WTC11 (cell line): ENCODE data around the gene PTPRF. TPM values are rescaled to one million over a fixed set of nuclear protein-coding genes. Genes with fewer than 3 reads are reported as not detected.

Experiments
- ATAC-seq: fragments of 200-7000 bp; cut with Tn5 transposase; 2 replicates; pipeline ENCODE4 v1.10.0; 2021; ENCODE audit warnings: mild to moderate bottlenecking, moderate library complexity
- CTCF ChIA-PET: fragments of 300-600 bp; sonication (Branson Sonifier 250); formaldehyde crosslinking; loops from one replicate; lab custom pipeline; 2021; ENCODE audit warnings: antibody characterized with exemption; lab: Charles Lee
- POLR2A ChIA-PET: fragments of 350-600 bp; sonication (Branson Sonifier 250); formaldehyde crosslinking; loops from one replicate; lab custom pipeline; 2021; ENCODE audit warnings: antibody characterized with exemption; lab: Charles Lee
- DNase-seq: peaks from one replicate; pipeline ENCODE4 v3.0.0; 2021; ENCODE audit warnings: low spot score
- H3K27ac Mint-ChIP-seq: 2 replicates; pipeline ENCODE4 v1.8.0; 2021; ENCODE audit warnings: mixed read lengths
- H3K27me3 Mint-ChIP-seq: 2 replicates; pipeline ENCODE4 v1.8.0; 2021; ENCODE audit warnings: low read depth, mild to moderate bottlenecking, moderate library complexity, mixed read lengths
- H3K36me3 Mint-ChIP-seq: 2 replicates; pipeline ENCODE4 v1.8.0; 2021; ENCODE audit warnings: mixed read lengths
- H3K4me1 Mint-ChIP-seq: 2 replicates; pipeline ENCODE4 v1.8.0; 2022; ENCODE audit warnings: mixed read lengths
- H3K4me3 Mint-ChIP-seq: 2 replicates; pipeline ENCODE4 v1.8.0; 2021; ENCODE audit warnings: mild to moderate bottlenecking, moderate library complexity, mixed read lengths
- H3K9me3 Mint-ChIP-seq: 2 replicates; pipeline ENCODE4 v1.8.0; 2021; ENCODE audit warnings: mixed read lengths
- E2F4 ChIP-seq: sonication (generic); formaldehyde crosslinking; IDR thresholded peaks from 2 replicates; pipeline ENCODE4 v1.8.1; 2022; ENCODE audit warnings: low read depth, mild to moderate bottlenecking, moderate library complexity, missing genetic modification reagents, borderline replicate concordance
- E2F5 ChIP-seq: sonication (generic); formaldehyde crosslinking; IDR thresholded peaks from 2 replicates; pipeline ENCODE4 v1.8.1; 2022; ENCODE audit warnings: mild to moderate bottlenecking, moderate library complexity, missing genetic modification reagents
- EMX1 ChIP-seq: fragments of 250-450 bp; sonication (Bioruptor Pico); IDR thresholded peaks from 2 replicates; pipeline ENCODE4 v1.8.0; 2021; ENCODE audit warnings: mild to moderate bottlenecking
- HMGXB4 ChIP-seq: sonication (generic); formaldehyde crosslinking; IDR thresholded peaks from 2 replicates; pipeline ENCODE4 v1.8.1; 2023; ENCODE audit warnings: mild to moderate bottlenecking, moderate library complexity, missing genetic modification reagents
- JUN ChIP-seq: sonication (generic); formaldehyde crosslinking; IDR thresholded peaks from 2 replicates; pipeline ENCODE4 v1.8.0; 2023; ENCODE audit warnings: mild to moderate bottlenecking, missing genetic modification reagents
- MLX ChIP-seq: sonication (generic); formaldehyde crosslinking; IDR thresholded peaks from 2 replicates; pipeline ENCODE4 v1.8.1; 2023; ENCODE audit warnings: mild to moderate bottlenecking, missing genetic modification reagents, moderate library complexity
- NFATC4 ChIP-seq: fragments of 250-450 bp; sonication (Bioruptor Pico); IDR thresholded peaks from 2 replicates; pipeline ENCODE4 v1.9.0; 2021; ENCODE audit warnings: mild to moderate bottlenecking
- NR1H2 ChIP-seq: sonication (generic); formaldehyde crosslinking; IDR thresholded peaks from 2 replicates; pipeline ENCODE4 v1.9.0; 2021; ENCODE audit warnings: mild to moderate bottlenecking, moderate library complexity, missing genetic modification reagents
- TEAD1 ChIP-seq: sonication (generic); formaldehyde crosslinking; IDR thresholded peaks from 2 replicates; pipeline ENCODE4 v1.8.0; 2022; ENCODE audit warnings: mild to moderate bottlenecking, missing genetic modification reagents
- ZNF532 ChIP-seq: fragments of 250-450 bp; sonication (Bioruptor Pico); IDR thresholded peaks from 2 replicates; pipeline ENCODE4 v1.9.0; 2021; ENCODE audit warnings: mild to moderate bottlenecking, borderline replicate concordance
- ZNF671 ChIP-seq: fragments of 250-450 bp; sonication (Bioruptor Pico); IDR thresholded peaks from 2 replicates; pipeline ENCODE4 v1.8.0; 2021; ENCODE audit warnings: mild to moderate bottlenecking
- total RNA-seq: library from RNA; stranded (reverse); gene quantifications from 3 replicates; pipeline ENCODE4 v1.2.3, GENCODE V29; 2021
- TF ChIP-seq, protein P1 (sequence below): sonication (generic); formaldehyde crosslinking; IDR thresholded peaks from 2 replicates; pipeline ENCODE4 v1.8.0; 2022; ENCODE audit warnings: mild to moderate bottlenecking, missing genetic modification reagents
- TF ChIP-seq, protein P2 (sequence below): sonication (generic); formaldehyde crosslinking; IDR thresholded peaks from 2 replicates; pipeline ENCODE4 v1.8.1; 2022; ENCODE audit warnings: missing genetic modification reagents, borderline replicate concordance

The PTPRF gene
- total RNA-seq, 1 experiment from 2014 or later, result 248 TPM

DNA sequence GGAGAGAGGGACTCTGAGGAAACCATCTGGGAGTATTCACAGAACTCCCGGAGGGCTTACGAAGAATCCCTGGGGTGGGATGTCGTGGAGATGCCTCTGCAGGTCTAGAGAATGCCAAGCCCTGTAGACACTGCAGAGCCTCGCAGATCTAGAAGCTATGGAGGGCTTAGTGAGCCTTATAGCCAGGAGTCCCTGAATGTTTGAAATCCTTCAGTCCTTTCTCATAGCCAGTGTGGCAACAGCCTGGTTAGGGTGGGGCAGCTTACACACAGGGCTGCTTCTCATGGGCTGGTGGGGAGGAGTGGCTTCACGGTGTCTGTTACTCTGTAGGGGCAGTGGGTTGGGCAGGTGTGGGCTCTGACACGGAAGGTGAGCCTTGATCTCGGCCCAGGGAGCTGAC lies 75.1 kb downstream of the PTPRF start (continued):
- TF ChIP-seq ZNF532 (CRISPR knock-in tag) (no peak), MLX (CRISPR knock-in tag) (no peak), HMGXB4 (CRISPR knock-in tag) (no peak), NFATC4 (CRISPR knock-in tag) (no peak), E2F4 (CRISPR knock-in tag) (no peak), TEAD1 (CRISPR knock-in tag) (no peak)

GRCh38 chr1:43606624-43607023 lies 75.9 kb downstream of the PTPRF start:
- Mint-ChIP-seq H3K4me1 (no peaks in the 10 kb centered on the region), H3K27me3 (no peaks in the 10 kb centered on the region)
- CTCF ChIA-PET, result interaction anchor here (1.0 to 1.6 kb wide), 3 partner anchors 16 to 47 kb away, joined by 3 to 5 read pairs (median 3); partner anchors contain the start of gene KDM4A
- TF ChIP-seq TEAD1 (CRISPR knock-in tag), result no peak
- no peak for TF ChIP-seq NR1H2 (CRISPR knock-in tag)
- TF ChIP-seq ZNF671 (CRISPR knock-in tag), result no peak
- TF ChIP-seq E2F5 (CRISPR knock-in tag), result no peak
- TF ChIP-seq, protein P1, sequence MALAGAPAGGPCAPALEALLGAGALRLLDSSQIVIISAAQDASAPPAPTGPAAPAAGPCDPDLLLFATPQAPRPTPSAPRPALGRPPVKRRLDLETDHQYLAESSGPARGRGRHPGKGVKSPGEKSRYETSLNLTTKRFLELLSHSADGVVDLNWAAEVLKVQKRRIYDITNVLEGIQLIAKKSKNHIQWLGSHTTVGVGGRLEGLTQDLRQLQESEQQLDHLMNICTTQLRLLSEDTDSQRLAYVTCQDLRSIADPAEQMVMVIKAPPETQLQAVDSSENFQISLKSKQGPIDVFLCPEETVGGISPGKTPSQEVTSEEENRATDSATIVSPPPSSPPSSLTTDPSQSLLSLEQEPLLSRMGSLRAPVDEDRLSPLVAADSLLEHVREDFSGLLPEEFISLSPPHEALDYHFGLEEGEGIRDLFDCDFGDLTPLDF (CRISPR knock-in tag), result no peak
- TF ChIP-seq EMX1 (CRISPR knock-in tag), result no peak
- no peak for TF ChIP-seq JUN
- TF ChIP-seq, protein P2, sequence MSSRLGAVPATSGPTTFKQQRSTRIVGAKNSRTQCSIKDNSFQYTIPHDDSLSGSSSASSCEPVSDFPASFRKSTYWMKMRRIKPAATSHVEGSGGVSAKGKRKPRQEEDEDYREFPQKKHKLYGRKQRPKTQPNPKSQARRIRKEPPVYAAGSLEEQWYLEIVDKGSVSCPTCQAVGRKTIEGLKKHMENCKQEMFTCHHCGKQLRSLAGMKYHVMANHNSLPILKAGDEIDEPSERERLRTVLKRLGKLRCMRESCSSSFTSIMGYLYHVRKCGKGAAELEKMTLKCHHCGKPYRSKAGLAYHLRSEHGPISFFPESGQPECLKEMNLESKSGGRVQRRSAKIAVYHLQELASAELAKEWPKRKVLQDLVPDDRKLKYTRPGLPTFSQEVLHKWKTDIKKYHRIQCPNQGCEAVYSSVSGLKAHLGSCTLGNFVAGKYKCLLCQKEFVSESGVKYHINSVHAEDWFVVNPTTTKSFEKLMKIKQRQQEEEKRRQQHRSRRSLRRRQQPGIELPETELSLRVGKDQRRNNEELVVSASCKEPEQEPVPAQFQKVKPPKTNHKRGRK, result no peak
- TF ChIP-seq, all 79 proteins: peak for 0
- DNase-seq, result no peak
- Mint-ChIP-seq H3K4me3 (no peak overlapping the region), H3K9me3 (no peaks in the 10 kb centered on the region), H3K27ac (no peak overlapping the region), H3K36me3 (peaks cover 59% of the 10 kb centered on the region)
- POLR2A ChIA-PET, result no interaction called here
- no peak for ATAC-seq
